Smooth muscle cell (in vitro differentiated cells): Measurements from ENCODE around the gene KCNH6. TPM values are rescaled to one million over a fixed set of nuclear protein-coding genes. Genes with fewer than 3 reads are reported as not detected.

Experiments
- DNase-seq: peaks from one replicate; lab custom pipeline; 2025; ENCODE audit not compliant: unreplicated experiment; lab: John Stamatoyannopoulos, UW
- H2AFZ ChIP-seq: fragments of 200-600 bp; sonication (generic); 2 replicates; pipeline ENCODE4 v1.6.0; 2016; ENCODE audit warnings: antibody characterized with exemption, low read depth, mild to moderate bottlenecking
- H3F3A ChIP-seq: fragments of 200-600 bp; sonication (generic); 2 replicates; pipeline ENCODE4 v1.6.0; 2017; ENCODE audit warnings: antibody characterized with exemption, low read depth
- H3K27ac ChIP-seq: fragments of 200-600 bp; sonication (generic); 2 replicates; pipeline ENCODE4 v1.5.1; 2016; ENCODE audit warnings: low read depth, mild to moderate bottlenecking
- H3K27me3 ChIP-seq: fragments of 200-600 bp; sonication (generic); 2 replicates; pipeline ENCODE4 v1.6.1; 2016; ENCODE audit warnings: low read depth, mild to moderate bottlenecking
- H3K36me3 ChIP-seq: fragments of 200-600 bp; sonication (generic); 2 replicates; pipeline ENCODE4 v1.5.1; 2016; ENCODE audit warnings: low read depth
- H3K4me1 ChIP-seq: fragments of 200-600 bp; sonication (generic); 2 replicates; pipeline ENCODE4 v1.5.1; 2016; ENCODE audit warnings: low read depth
- H3K4me2 ChIP-seq: fragments of 200-600 bp; sonication (generic); 2 replicates; pipeline ENCODE4 v1.6.0; 2016; ENCODE audit warnings: mild to moderate bottlenecking
- H3K4me3 ChIP-seq: fragments of 200-600 bp; sonication (generic); 2 replicates; pipeline ENCODE4 v1.5.1; 2016; ENCODE audit warnings: mild to moderate bottlenecking
- H3K79me2 ChIP-seq: fragments of 200-600 bp; sonication (generic); 2 replicates; pipeline ENCODE4 v1.6.0; 2016; ENCODE audit warnings: low read depth, mild to moderate bottlenecking
- H3K9ac ChIP-seq: fragments of 200-600 bp; sonication (generic); 2 replicates; pipeline ENCODE4 v1.6.0; 2016; ENCODE audit warnings: low read depth
- H3K9me3 ChIP-seq: fragments of 200-600 bp; sonication (generic); replicated peaks from 2 replicates; pipeline ENCODE4 v1.5.1; 2016; ENCODE audit warnings: low read depth
- H4K20me1 ChIP-seq: fragments of 200-600 bp; sonication (generic); 2 replicates; pipeline ENCODE4 v1.6.0; 2016; ENCODE audit warnings: low read depth
- WGBS: methylation state at CpG from one replicate; pipeline ENCODE4 v1.1.7; 2016; ENCODE audit warnings: low lambda C conversion rate; 5-methylcytosine and 5-hydroxymethylcytosine counted together
- polyA plus RNA-seq: library from polyadenylated mRNA; unstranded; fragments of >200 nt; fragmentation: Nextera tagmentation; extraction: Ambion mirVana; gene quantifications from 2 replicates; pipeline ENCODE4 v1.2.1, GENCODE V29; 2016
- total RNA-seq: library from RNA; depleted of rRNA; stranded (reverse); fragments of >200 nt; gene quantifications from 2 replicates; pipeline ENCODE4 v1.2.3, GENCODE V29; 2014
- TF ChIP-seq, protein P1 (sequence below): fragments of 200-600 bp; sonication (generic); IDR thresholded peaks from 2 replicates; pipeline ENCODE4 v1.5.1; 2017; ENCODE audit warnings: borderline replicate concordance, mild to moderate bottlenecking, antibody characterized with exemption; ENCODE audit not compliant: insufficient read depth, poor library complexity, severe bottlenecking

Gene KCNH6
- total and polyA plus RNA-seq, 2 experiments from 2014 or later, result not detected

DNA sequence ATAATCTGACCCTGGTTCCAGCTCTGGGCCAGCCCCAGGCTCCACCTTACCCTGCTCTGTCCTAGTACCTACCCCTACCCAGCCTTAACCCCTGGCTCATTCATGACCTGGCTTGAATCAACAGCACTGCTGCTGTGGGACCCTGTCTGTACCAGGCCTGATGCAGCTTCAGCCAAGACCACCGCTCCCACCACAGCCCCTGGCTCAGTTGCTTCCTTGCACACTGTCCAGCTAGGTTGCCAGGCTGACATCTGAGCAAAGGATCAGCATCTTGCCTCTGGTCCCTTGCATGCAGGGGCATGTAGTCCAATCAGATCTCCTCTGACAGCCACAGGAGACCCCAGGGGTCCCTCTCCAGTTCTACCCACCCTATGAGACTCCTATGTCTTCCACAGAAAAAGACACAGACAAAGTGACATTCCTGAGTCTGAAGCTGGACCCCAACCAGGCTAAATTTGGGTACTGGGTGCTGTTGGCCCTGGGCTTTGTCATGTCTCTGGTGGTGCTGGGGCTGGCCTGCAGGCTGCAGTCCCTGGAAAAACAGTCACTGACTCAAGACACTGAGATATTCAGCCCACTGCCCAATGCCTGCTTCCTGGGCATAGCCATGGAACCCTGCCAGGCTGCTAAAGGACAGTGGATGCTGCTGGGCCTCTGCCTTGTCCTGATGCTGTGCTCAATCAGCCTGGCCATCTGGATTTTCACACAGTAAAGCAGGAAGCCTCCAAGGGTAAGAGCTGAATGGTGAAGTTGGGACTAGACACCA lies 3.9 kb upstream of the KCNH6 start:
- no peaks in the 10 kb centered on the region for H3F3A ChIP-seq
- H3K9me3 ChIP-seq, result no peaks in the 10 kb centered on the region
- no peaks in the 10 kb centered on the region for H3K79me2 ChIP-seq
- H3K4me1 ChIP-seq, result no peaks in the 10 kb centered on the region
- TF ChIP-seq, protein P1, sequence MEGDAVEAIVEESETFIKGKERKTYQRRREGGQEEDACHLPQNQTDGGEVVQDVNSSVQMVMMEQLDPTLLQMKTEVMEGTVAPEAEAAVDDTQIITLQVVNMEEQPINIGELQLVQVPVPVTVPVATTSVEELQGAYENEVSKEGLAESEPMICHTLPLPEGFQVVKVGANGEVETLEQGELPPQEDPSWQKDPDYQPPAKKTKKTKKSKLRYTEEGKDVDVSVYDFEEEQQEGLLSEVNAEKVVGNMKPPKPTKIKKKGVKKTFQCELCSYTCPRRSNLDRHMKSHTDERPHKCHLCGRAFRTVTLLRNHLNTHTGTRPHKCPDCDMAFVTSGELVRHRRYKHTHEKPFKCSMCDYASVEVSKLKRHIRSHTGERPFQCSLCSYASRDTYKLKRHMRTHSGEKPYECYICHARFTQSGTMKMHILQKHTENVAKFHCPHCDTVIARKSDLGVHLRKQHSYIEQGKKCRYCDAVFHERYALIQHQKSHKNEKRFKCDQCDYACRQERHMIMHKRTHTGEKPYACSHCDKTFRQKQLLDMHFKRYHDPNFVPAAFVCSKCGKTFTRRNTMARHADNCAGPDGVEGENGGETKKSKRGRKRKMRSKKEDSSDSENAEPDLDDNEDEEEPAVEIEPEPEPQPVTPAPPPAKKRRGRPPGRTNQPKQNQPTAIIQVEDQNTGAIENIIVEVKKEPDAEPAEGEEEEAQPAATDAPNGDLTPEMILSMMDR, result no peak
- no peak overlapping the region for H3K4me3 ChIP-seq
- DNase-seq, result no peak
- H2AFZ ChIP-seq, result no peak overlapping the region
- H3K36me3 ChIP-seq, result no peaks in the 10 kb centered on the region
- 81% methylated on average over 1 of the region's 1 CpG for WGBS
- H3K27me3 ChIP-seq, result peaks cover 4% of the 10 kb centered on the region
- H3K9ac ChIP-seq, result no peak overlapping the region
- H4K20me1 ChIP-seq, result no peaks in the 10 kb centered on the region
- H3K4me2 ChIP-seq, result no peak overlapping the region
- no peak overlapping the region for H3K27ac ChIP-seq

DNA sequence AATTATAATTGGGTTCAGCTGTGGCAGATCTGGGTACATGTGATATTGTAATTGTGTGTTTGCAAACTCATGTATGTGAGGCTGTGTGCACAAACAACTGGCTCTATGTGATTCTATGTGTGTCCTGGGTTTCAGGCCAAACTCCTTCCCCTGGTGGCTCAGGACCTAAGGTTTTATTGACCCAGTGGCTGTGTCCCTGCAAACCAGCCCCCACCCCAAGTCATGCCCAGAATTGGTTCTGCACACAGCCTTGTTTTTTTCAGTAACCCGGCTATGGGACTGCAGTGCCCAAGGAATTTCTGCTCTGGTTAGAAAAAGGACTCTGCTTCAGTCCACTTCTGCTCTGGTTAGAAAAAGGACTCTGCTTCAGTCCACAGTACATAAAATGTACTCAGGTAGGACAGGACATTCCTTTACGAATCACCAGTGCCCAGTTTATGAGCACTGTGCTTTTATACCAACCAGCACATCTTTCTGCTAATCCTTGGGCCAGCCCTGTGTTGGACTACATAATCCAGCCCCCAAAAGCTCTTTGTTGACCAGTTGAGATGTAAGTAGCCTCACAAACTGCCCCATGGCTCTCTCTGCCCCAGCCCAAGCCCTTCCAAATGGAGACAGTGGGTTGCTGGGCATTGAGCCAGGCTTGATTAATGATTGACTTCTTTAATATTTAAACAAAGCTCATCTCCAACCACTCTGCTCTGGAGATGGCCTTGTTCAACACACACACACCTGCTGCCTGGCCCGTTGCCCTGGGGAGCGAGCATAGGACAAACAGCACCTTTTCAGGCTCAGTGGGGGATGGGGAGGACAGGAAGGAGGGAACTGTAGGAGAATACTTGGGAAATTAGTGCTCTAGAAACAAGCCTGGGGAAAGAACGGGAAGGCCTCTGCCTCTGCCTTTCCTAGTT lies 2.9 kb upstream of the KCNH6 start:
- H3F3A ChIP-seq, result no peaks in the 10 kb centered on the region
- H3K9ac ChIP-seq, result no peak overlapping the region
- H3K36me3 ChIP-seq, result no peaks in the 10 kb centered on the region
- H4K20me1 ChIP-seq, result no peaks in the 10 kb centered on the region
- H3K4me2 ChIP-seq, result no peak overlapping the region
- no peak overlapping the region for H3K27ac ChIP-seq
- H3K79me2 ChIP-seq, result no peaks in the 10 kb centered on the region
- H3K27me3 ChIP-seq, result peaks cover 11% of the 10 kb centered on the region
- no peak overlapping the region for H2AFZ ChIP-seq
- no peaks in the 10 kb centered on the region for H3K4me1 ChIP-seq
- H3K9me3 ChIP-seq, result no peaks in the 10 kb centered on the region
- H3K4me3 ChIP-seq, result no peak overlapping the region
- TF ChIP-seq, protein P1, result no peak
- 73% methylated on average over 5 of the region's 5 CpGs for WGBS
- DNase-seq, result no peak

DNA sequence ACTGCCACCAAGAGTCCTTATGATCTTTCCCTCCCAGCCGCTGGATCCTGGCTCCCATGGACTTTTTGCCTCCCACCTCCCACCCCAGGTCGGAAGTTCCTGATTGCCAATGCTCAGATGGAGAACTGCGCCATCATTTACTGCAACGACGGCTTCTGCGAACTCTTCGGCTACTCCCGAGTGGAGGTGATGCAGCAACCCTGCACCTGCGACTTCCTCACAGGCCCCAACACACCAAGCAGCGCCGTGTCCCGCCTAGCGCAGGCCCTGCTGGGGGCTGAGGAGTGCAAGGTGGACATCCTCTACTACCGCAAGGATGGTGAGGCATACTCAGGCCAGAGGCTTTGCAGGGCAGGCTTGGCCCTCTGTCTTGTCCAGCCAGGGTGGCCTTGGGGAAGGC lies 893 bp downstream of the KCNH6 start:
- no peak for DNase-seq
- WGBS, result 96% methylated on average over 14 of the region's 14 CpGs
- no peaks in the 10 kb centered on the region for H3K4me1 ChIP-seq

More for the DNA sequence above, 893 bp downstream of the KCNH6 start:
- Histone ChIP-seq H3K27ac (no peak overlapping the region), H3K27me3 (peaks cover 22% of the 10 kb centered on the region), H4K20me1 (no peaks in the 10 kb centered on the region), H3K4me3 (no peak overlapping the region), H3K4me2 (no peak overlapping the region), H3K79me2 (no peaks in the 10 kb centered on the region), H3K36me3 (no peaks in the 10 kb centered on the region), H2AFZ (no peak overlapping the region), H3K9me3 (no peaks in the 10 kb centered on the region), H3F3A (no peaks in the 10 kb centered on the region), H3K9ac (no peak overlapping the region)
- TF ChIP-seq, protein P1, result no peak
